Neural crest cell (in vitro differentiated cells): Measurements from ENCODE around the gene FURIN. TPM values are rescaled to one million over a fixed set of nuclear protein-coding genes. Genes with fewer than 3 reads are reported as not detected.
A peak's percentile ranks its signal among the peaks of the same experiment; 100 is the strongest.

Experiments
- DNase-seq: peaks from one replicate; pipeline ENCODE4 v3.0.0; 2021; ENCODE audit warnings: low read depth, mixed read lengths, low spot score
- H3K27ac Mint-ChIP-seq: one replicate; pipeline ENCODE4 v1.8.0; 2021; ENCODE audit warnings: mild to moderate bottlenecking, mixed read lengths; ENCODE audit not compliant: unreplicated experiment
- H3K27me3 Mint-ChIP-seq: 2 replicates; pipeline ENCODE4 v1.8.0; 2021; ENCODE audit warnings: low read depth, mild to moderate bottlenecking, mixed read lengths
- H3K36me3 Mint-ChIP-seq: 2 replicates; pipeline ENCODE4 v1.8.0; 2021; ENCODE audit warnings: low read depth, mild to moderate bottlenecking, mixed read lengths
- H3K4me1 Mint-ChIP-seq: 2 replicates; pipeline ENCODE4 v1.8.0; 2021; ENCODE audit warnings: mixed read lengths
- H3K4me3 Mint-ChIP-seq: one replicate; pipeline ENCODE4 v1.8.0; 2021; ENCODE audit warnings: mild to moderate bottlenecking, mixed read lengths
- H3K9me3 Mint-ChIP-seq: 2 replicates; pipeline ENCODE4 v1.8.0; 2021; ENCODE audit warnings: mixed read lengths
- total RNA-seq: library from RNA; stranded (reverse); gene quantifications from 2 replicates; pipeline ENCODE4 v1.2.1, GENCODE V29; 2021
- TF ChIP-seq, protein P1 (sequence below): fragments of 200-600 bp; sonication (generic); conservative IDR thresholded peaks from 2 replicates; pipeline ENCODE4 v1.5.0; 2021; ENCODE audit warnings: antibody characterized with exemption, mild to moderate bottlenecking

Gene FURIN
- total RNA-seq, 1 donor from 2014 or later = 15.7 TPM

DNA sequence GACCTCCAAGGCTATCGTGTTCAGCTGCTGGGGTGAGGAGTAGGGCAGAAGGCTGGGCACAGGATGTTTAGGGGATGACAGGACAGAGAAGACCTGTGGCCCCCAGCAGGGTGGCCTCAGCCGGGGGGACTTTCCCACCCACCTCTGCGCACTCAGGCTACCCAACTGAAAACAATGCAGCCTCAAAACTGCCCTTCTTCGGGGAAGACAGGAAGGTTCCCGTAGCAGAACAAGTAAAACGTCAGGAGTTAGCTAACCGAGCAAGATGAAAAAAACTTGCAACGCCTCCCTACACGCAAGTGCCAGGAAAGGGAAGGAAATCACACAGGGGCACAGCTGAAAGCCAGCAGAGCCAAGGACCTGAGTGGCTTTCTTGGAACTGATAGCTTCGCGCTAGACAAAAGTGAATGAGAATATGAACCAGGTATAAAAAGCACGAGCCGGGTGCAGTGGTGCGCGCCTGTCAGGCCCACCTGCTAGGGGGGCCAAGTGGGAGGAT lies 38.4 kb upstream of the FURIN start:
- no peak overlapping the region for H3K4me3 Mint-ChIP-seq
- TF ChIP-seq, protein P1, sequence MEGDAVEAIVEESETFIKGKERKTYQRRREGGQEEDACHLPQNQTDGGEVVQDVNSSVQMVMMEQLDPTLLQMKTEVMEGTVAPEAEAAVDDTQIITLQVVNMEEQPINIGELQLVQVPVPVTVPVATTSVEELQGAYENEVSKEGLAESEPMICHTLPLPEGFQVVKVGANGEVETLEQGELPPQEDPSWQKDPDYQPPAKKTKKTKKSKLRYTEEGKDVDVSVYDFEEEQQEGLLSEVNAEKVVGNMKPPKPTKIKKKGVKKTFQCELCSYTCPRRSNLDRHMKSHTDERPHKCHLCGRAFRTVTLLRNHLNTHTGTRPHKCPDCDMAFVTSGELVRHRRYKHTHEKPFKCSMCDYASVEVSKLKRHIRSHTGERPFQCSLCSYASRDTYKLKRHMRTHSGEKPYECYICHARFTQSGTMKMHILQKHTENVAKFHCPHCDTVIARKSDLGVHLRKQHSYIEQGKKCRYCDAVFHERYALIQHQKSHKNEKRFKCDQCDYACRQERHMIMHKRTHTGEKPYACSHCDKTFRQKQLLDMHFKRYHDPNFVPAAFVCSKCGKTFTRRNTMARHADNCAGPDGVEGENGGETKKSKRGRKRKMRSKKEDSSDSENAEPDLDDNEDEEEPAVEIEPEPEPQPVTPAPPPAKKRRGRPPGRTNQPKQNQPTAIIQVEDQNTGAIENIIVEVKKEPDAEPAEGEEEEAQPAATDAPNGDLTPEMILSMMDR = no peak
- no peaks in the 10 kb centered on the region for H3K36me3 Mint-ChIP-seq
- DNase-seq = no peak
- H3K27ac Mint-ChIP-seq = no peak overlapping the region
- H3K4me1 Mint-ChIP-seq = no peaks in the 10 kb centered on the region
- no peaks in the 10 kb centered on the region for H3K9me3 Mint-ChIP-seq
- peaks cover 3% of the 10 kb centered on the region for H3K27me3 Mint-ChIP-seq

DNA sequence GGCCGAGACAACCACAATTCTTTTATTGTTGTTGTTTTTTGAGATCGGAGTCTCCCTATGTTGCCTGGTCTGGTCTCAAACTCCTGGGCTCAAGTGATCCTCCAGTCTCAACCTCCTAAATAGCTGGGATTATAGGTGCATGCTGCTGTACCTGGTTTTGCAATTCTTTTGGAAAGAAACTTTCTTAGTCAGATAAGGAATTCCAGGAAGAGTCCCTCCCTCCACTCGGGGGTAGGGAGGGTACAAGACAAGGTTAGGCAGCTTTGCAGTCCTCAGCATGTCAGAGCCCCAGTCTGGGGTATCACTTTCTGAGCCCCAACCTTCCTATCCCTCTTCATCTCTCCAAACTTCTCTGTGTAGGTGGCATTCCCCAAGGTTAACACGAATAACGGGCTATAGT lies 33.8 kb upstream of the FURIN start:
- Mint-ChIP-seq H3K9me3 (no peaks in the 10 kb centered on the region), H3K4me3 (no peak overlapping the region), H3K27ac (no peak overlapping the region), H3K4me1 (peaks cover 6% of the 10 kb centered on the region), H3K27me3 (peaks cover 3% of the 10 kb centered on the region), H3K36me3 (no peaks in the 10 kb centered on the region)
- TF ChIP-seq, protein P1 = no peak
- DNase-seq = no peak

DNA sequence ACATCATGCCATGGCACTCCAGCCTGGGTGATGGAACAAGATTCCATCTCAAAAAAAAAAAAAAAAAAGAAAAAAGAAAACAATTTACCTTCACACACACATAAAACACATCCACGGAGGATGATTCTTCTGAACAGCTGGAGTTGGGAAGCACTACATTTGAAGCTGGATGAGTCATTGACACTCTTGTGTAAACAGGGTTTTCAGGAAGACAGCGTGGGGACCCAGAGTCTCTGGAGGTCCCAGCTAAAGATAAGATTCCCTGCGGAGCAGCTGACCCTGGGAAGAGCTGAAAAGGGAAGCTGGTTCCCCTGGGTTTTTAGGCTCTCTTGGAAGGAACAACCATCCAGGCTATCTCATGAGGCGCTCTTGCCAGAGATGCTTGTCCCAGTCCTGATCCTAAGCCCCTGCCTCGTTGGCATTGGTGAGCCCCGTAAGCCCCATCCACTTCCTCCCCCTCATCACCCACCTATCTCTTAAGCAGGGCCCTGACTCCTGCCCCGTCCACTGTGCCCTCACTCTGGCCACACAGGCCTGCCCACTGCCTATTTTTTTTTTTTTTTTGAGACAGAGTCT lies 32.0 kb upstream of the FURIN start:
- no peaks in the 10 kb centered on the region for H3K36me3 Mint-ChIP-seq
- no peak for DNase-seq
- no peak overlapping the region for H3K4me3 Mint-ChIP-seq

DNA sequence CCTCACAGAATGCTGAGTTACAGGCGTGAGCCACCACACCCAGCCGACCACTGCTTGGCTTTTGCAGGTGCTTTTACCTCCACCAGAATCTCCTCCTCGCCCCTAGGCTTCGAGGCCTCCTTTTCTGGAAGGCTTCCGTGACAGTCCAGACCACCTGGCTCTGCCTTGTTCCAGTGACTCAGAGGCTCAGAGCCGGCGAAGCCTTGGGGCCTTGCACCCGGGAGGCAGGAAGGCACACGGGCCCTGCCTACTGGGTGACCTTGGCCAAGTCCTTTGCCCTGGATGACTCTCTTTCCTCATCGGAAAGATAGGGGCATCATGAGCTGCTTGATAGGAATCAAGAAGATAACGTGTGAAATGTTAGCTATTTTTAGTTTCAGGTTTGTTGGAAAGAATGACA lies 31.3 kb upstream of the FURIN start:
- TF ChIP-seq, protein P1 = no peak
- Mint-ChIP-seq H3K27me3 (peaks cover 3% of the 10 kb centered on the region), H3K27ac (peak overlapping the region; percentile 35), H3K36me3 (no peaks in the 10 kb centered on the region), H3K4me3 (no peak overlapping the region), H3K9me3 (no peaks in the 10 kb centered on the region), H3K4me1 (peaks cover 10% of the 10 kb centered on the region)
- DNase-seq = no peak

More for the DNA sequence above, 32.0 kb upstream of the FURIN start:
- TF ChIP-seq, protein P1 = no peak
- no peak overlapping the region for H3K27ac Mint-ChIP-seq
- H3K4me1 Mint-ChIP-seq = peaks cover 10% of the 10 kb centered on the region
- no peaks in the 10 kb centered on the region for H3K9me3 Mint-ChIP-seq
- H3K27me3 Mint-ChIP-seq = peaks cover 3% of the 10 kb centered on the region

DNA sequence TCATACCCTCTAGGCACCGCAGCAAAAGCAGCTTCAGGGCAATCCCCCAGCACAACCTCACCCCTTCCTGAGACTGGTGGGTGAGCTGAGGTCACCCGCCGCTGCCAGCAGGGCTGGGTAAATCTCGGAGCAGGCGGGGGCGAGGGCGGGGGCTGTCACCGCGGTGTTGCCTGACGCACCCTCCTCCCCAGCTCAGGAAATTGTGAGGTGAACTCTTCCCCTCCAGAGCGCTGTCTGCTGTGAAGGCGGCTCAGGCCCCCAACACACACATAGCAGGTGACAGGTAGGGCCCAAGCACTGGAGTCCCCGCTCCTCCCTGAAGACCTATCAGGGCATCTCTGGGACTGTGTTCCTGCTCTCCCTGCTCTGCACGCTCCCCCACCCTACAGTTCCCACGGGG lies 30.2 kb upstream of the FURIN start:
- no peaks in the 10 kb centered on the region for H3K36me3 Mint-ChIP-seq
- H3K9me3 Mint-ChIP-seq = no peaks in the 10 kb centered on the region
- H3K27me3 Mint-ChIP-seq = peaks cover 3% of the 10 kb centered on the region
- peak overlapping the region; percentile 35 for H3K27ac Mint-ChIP-seq
- peaks cover 10% of the 10 kb centered on the region for H3K4me1 Mint-ChIP-seq
- no peak overlapping the region for H3K4me3 Mint-ChIP-seq
- no peak for DNase-seq
- TF ChIP-seq, protein P1 = no peak
